ENCODE data around the gene TMEM244.

DNA sequence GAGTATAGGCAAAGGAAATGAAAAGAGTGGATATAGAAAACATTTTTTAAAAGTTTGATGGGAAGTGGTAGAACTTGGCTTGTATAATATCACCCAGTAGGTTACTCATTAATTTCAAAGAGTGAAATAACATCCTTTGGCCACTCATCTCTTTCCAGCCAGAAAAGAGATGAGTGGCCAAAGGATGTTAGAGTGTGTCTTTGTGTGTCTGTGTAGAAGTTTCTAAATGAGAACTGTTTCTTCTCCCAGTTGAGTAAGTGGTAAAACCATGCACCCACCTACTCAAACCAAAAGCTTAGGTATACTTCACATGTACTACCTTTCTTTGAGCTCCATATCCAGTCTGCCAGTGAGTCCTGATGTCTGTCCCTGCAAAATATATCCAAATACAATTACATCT is 47.7 kb upstream of the TMEM244 start:
- TF ChIP-seq, protein P1, sequence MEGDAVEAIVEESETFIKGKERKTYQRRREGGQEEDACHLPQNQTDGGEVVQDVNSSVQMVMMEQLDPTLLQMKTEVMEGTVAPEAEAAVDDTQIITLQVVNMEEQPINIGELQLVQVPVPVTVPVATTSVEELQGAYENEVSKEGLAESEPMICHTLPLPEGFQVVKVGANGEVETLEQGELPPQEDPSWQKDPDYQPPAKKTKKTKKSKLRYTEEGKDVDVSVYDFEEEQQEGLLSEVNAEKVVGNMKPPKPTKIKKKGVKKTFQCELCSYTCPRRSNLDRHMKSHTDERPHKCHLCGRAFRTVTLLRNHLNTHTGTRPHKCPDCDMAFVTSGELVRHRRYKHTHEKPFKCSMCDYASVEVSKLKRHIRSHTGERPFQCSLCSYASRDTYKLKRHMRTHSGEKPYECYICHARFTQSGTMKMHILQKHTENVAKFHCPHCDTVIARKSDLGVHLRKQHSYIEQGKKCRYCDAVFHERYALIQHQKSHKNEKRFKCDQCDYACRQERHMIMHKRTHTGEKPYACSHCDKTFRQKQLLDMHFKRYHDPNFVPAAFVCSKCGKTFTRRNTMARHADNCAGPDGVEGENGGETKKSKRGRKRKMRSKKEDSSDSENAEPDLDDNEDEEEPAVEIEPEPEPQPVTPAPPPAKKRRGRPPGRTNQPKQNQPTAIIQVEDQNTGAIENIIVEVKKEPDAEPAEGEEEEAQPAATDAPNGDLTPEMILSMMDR (IDR thresholded peaks at IDR 0.05; ENCODE audit: low read depth, low read length): no peak
- TF ChIP-seq EZH2phosphoT487 (IDR thresholded peaks at IDR 0.05; ENCODE audit: low read depth): no peak

Data from OCI-LY3 (cell line).